HepG2 (cell line): ENCODE results near the gene STN1.

Experiments
- PRDM4 ChIP-seq: sonication (generic); formaldehyde crosslinking; IDR thresholded peaks from 2 replicates; pipeline ENCODE4 v1.9.0; 2021; ENCODE audit warnings: missing genetic modification reagents, borderline replicate concordance
- SOX13 ChIP-seq, 3 experiments: fragments of 450-650 bp in 1 of 3; sonication (generic) in 1 of 3; formaldehyde crosslinking in 1 of 3; IDR thresholded peaks in 2 of 3; conservative IDR thresholded peaks in 1 of 3; 2 replicates each; pipeline versions ENCODE4 v1.5.0 to v1.6.1; 2016 to 2020; ENCODE audit warnings: antibody characterized with exemption in 1 of 3, mild to moderate bottlenecking in 1 of 3, missing compliant biosample characterization in 1 of 3, missing genetic modification reagents in 1 of 3, moderate library complexity in 1 of 3

- TF ChIP-seq SOX13 (IDR thresholded peaks at IDR 0.05), result no peak
- no peak for TF ChIP-seq SOX13 (CRISPR knock-in tag; conservative IDR thresholded peaks at IDR 0.05 in 1 of 2, IDR thresholded peaks at IDR 0.05 in 1 of 2)
- TF ChIP-seq PRDM4 (CRISPR knock-in tag), result no peak
Measured at GRCh38 chr10:103930881-103931280, 12.9 kb upstream of the STN1 start.
